Left kidney (tissue), 8 donors: Measurements from ENCODE around the gene TCAF2. TPM values are rescaled to one million over a fixed set of nuclear protein-coding genes. Genes with fewer than 3 reads are reported as not detected.
"Not testable (repeated sequence)": the region's sequence is repeated elsewhere in the genome, so short reads cannot be mapped to it uniquely, and the experiment has no call there.

ENCODE experiments used
- DNase-seq: peaks from one replicate; pipeline ENCODE4 v3.0.0-alpha.2; 2013
- long read RNA-seq, 8 donors: transcript quantifications; one replicate each; lab custom pipeline, GENCODE V29; 2026
- polyA plus RNA-seq: library from polyadenylated mRNA; unstranded; fragments of 120-200 nt; gene quantifications from one replicate; pipeline ENCODE4 v1.2.1, GENCODE V29; 2013; ENCODE audit not compliant: insufficient read length

Gene TCAF2
- 3.3 TPM for polyA plus RNA-seq
- long read RNA-seq, donor 1: 0 reads
- long read RNA-seq, donor 2: 0 reads
- long read RNA-seq, donor 3: 0 reads
- long read RNA-seq, donor 4: 0 reads
- long read RNA-seq, donor 5: 0 reads
- long read RNA-seq, donor 6: 0 reads
- long read RNA-seq, donor 7: 0 reads
- long read RNA-seq, donor 8, full-length matches to known transcripts: 1 of 1 reads
- long read RNA-seq, donor 8, partial matches to known transcripts: 0 of 1 reads
- long read RNA-seq, donor 8, other reads (novel, unspliced or antisense): 0 of 1 reads

DNA sequence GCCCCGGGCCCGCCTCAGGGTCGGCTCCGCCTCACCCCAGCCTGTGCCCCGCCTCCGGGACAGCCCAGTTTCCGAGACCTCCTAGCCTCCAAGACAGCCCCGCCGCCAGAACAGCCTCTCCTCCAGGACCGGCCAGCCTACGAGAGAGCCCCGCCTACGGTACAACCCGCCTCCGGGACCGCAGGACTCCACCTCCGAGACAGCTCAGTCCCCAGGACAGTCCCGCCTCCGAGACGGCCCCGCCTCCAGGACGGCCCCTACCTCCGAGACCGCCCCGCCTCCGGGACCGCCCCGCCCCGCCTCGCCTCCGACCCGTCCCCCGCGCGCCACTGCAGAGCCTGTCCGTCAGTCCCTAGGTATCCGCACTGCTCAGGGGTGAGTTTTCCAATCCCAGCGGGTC, at the start of gene TCAF2:
TSS of gene TCAF2 (plus strand) at position 329 of the 400 bp plus-strand sequence.
- DNase-seq: not testable (repeated sequence)

GRCh38 chr7:143571501-143571900, 49.3 kb upstream of the TCAF2 start, which contains the start of gene CTAGE15:
CTAGE15 (plus strand) TSS chr7:143571801; CDS start chr7:143571818, 17 bp downstream.
- DNase-seq: not testable (repeated sequence)

GRCh38 chr7:143588183-143588582, 32.6 kb upstream of the TCAF2 start:
- DNase-seq: not testable (repeated sequence)

GRCh38 chr7:143589897-143590296, 30.9 kb upstream of the TCAF2 start:
- not testable (repeated sequence) for DNase-seq

GRCh38 chr7:143598086-143598485, 22.7 kb upstream of the TCAF2 start:
- not testable (repeated sequence) for DNase-seq

DNA sequence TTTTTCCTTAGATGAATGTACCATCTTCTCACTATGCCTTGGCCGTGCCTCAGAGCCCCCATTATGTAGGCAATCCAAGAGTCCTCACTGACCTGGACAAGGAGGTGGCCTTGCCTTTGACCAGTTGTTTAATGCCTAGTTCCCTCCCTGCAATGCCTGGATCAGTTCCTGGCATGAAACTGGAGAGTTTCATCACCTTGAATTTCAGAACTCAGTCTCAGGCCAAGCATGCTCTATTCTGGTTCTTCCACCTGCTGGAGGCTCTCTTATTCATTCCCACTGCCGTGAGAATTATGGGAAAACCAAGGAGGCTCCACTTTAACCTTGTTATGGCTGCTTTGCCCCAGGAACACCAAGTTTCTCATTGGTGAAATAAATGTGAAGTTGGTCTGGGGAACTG, 17.2 kb upstream of the TCAF2 start:
- not testable (repeated sequence) for DNase-seq

DNA sequence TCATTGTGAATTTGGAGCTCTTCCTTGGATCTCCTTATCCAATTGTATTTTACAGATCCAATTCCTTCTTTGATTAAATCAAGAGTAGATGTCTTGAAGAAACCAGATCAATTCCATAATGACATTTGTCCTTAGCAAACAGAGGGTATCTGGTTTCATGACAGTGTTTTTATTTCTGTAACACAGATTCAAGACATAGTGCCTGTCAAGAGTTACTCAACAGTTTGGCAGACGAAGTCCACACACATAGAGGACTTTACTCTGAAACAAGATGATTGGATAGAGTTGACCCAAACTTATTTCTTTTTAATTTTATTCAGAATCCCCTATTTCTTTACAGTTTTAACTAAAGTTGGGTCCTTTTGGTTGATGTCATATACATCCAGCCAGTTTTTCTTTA, 14.7 kb upstream of the TCAF2 start:
- not testable (repeated sequence) for DNase-seq

- not testable (repeated sequence) for DNase-seq
These were observed 5.2 kb upstream of the TCAF2 start for GRCh38 chr7:143615545-143615944.

DNA sequence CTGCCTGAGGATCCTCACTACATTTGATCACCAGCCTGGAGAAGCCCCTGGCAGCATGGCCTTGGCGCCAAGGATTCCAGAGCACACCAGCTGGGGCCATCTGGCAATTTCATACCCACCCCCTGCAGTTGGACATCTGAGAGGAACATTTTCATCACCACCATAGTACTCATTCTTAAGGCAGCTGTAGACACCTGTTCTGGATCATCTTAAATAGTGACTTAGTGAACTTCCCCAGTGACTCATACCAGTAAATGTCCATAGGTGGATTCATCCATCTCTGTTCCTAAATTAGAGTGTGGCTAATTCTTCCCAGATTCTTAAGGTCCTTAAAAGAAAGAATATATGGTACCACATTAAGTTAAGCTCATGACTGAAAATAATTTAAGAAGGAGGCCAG, 3.6 kb upstream of the TCAF2 start:
- not testable (repeated sequence) for DNase-seq

DNA sequence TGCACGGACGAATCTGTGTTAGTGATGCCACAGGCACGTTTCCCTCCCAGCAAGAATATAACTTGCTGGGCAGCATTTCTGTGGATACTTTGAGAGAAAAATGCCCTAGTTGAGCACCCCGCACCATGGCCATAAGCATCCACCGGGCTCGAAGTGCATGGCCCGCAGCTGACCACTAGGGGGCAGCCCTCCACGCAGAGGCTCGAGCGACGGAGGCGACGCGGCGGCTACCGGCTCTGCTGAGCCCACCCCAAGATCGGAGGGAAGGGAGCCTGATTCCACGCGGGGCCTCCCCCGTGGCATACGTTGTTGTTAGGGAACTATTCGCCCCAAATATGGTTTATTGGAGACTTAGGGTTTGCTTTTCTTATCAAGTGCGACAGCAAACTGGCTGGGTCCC, 716 bp upstream of the TCAF2 start:
- not testable (repeated sequence) for DNase-seq

DNA sequence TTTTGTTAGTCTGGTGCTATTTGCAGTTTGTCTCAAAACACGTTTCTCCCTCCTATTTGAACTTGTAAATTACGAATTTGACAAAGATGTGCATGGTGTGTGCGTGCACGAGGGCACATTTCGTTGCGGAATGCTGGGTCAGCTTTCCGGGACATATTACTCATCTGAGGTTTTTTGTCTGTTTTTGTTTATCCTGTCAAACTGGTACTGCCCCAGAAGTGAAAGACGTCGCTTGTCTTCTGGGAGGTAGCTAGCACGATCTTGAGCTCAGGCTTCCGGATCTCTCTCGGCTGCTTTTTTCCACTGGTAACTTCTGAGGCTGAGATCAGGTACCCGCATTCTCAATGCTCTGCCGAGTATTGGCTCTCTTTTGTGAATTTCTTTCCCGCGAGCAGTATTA, 401 bp downstream of the TCAF2 start:
- DNase-seq: not testable (repeated sequence)

- not testable (repeated sequence) for DNase-seq
These were observed 1.4 kb downstream of the TCAF2 start for GRCh38 chr7:143622130-143622529.

- not testable (repeated sequence) for DNase-seq
These were observed 9.9 kb downstream of the TCAF2 start for GRCh38 chr7:143630653-143631052.

- not testable (repeated sequence) for DNase-seq
These were observed 11.7 kb downstream of the TCAF2 start for GRCh38 chr7:143632506-143632905.

- not testable (repeated sequence) for DNase-seq
These were observed 12.3 kb downstream of the TCAF2 start for GRCh38 chr7:143633013-143633618.

DNA sequence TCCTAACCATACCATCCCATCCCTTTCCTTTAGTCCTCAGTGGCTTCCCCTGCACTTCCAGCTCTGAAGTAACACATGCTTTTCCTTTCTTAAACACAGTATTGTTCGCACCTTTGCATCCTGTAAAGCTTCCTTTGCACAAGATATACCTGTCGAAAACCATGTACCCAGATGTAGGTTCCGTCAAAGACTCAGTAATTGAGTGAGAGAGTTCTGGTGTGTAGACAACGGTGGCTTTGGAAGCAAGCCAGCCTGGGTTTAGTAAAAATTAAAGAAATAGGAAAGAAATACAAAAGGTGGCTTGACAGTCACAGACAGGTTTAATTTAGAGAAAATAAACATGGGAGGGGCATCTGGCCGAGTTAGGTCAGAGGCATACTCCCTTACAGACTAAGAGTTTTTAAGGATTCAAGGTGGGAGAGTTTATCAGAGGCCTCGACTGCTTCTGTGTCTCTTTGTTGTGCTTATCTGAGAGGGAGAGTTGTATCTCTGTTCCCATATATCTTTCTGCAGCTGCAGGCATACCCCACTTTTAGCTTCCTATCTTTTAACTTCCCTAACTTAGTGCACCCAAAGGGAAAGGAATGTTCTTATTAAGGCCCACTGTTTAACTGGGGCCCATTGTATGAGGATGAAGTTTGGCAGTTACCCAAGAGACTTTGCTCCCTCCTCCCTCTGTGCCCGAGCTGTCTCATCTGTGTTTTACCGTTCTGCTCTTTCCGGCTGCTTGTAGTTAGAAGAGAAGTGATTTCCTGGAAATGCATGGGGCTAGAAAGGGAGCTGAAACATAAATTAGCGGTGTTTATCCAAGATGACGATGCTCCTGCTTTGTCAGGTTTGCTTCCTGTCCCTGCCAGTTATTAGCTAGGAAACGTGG, 14.8 kb downstream of the TCAF2 start:
- not testable (repeated sequence) for DNase-seq

- not testable (repeated sequence) for DNase-seq
These were observed 18.6 kb downstream of the TCAF2 start for GRCh38 chr7:143639372-143639771.

DNA sequence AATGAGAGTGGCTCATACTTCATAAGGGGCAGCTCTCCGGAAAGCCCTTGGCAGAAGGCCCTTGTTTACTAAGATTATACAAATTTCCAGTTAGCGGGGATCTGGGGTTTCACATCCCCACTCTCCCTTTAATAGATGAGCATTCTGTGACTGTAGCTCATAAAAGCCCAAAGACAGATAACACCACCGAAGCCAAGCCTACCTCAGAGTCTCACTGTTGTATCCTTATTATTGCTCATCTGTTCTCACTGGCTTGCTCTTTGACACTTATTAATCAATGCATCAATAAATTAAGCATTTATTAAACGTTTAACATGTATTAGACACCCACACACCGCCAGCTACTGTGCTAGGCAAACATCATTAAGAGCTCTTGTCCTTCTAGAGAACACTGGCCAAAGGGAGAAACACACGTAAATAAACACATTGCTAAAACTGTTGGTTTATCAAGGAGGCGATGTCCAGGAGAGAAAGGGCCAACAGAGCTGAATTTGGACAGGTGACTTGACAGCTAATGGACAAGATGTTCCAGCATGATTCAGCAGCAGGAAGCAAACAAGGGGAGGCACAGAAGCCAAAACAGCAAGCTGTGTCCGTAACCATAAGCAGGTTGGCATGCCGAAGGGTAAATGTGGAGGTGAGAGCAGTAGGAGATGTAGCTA, 19.9 kb downstream of the TCAF2 start:
- not testable (repeated sequence) for DNase-seq

- DNase-seq: not testable (repeated sequence)
These were observed 25.8 kb downstream of the TCAF2 start for GRCh38 chr7:143646598-143646997.

GRCh38 chr7:143649902-143650301, 29.1 kb downstream of the TCAF2 start:
- not testable (repeated sequence) for DNase-seq

- not testable (repeated sequence) for DNase-seq
These were observed 29.7 kb downstream of the TCAF2 start for GRCh38 chr7:143650447-143650846.
